ENCODE data around the gene OLFM2. TPM values are rescaled to one million over a fixed set of nuclear protein-coding genes. Genes with fewer than 3 reads are reported as not detected.

Gene OLFM2
- total and polyA plus RNA-seq, 4 donors, result 0.49 to 28.9 (median 2.3) TPM

DNA sequence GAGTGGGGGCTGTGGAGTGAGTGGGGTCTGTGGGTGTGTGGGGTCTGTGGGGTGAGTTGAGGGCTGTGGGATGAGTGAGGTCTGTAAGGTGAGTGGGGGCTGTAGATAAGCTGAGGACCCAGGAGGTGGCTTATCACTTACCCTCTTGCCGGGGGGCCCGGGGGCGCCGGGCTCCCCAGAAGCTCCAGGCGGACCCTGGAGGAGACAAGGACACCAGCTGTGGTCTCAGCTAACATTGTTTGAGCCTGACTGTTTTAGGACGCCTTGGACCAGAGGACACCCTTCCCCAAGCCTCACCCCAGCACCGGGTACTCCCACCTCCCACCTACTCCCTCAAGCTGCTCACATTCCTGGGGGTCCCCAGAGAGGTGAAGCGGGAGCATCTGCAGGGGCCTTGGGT, 34.2 kb upstream of the OLFM2 start (continued):
- TF ChIP-seq, protein P1, sequence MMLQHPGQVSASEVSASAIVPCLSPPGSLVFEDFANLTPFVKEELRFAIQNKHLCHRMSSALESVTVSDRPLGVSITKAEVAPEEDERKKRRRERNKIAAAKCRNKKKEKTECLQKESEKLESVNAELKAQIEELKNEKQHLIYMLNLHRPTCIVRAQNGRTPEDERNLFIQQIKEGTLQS (IDR thresholded peaks at IDR 0.05), result no peak

DNA sequence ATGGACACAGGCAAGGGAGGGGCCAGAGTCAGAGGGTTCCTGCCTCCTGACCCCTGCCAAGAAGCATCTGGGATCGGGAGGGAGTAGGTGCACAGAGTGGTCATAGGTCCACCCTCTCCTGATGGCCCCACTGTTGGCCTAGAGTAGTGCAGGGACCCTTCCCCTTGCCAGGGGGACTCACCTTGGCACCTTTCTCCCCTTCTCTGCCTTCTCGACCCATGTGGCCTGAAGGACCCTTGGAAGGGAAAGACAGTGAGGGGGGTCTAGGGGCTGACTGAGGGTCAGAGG, 33.3 kb upstream of the OLFM2 start:
- H3K4me3 ChIP-seq (ENCODE audit: low read depth in 1 of 3, low read length in 3 of 3), result no peak overlapping the region
- no peak overlapping the region for H3K9ac ChIP-seq (ENCODE audit: low read depth in 1 of 2, low read length in 2 of 2)
- H3K27me3 ChIP-seq (ENCODE audit: control insufficient read depth in 4 of 4, insufficient read depth in 4 of 4, low read length in 3 of 4), result no peaks in the 10 kb centered on the region
- H3K9me3 ChIP-seq (ENCODE audit: control insufficient read depth in 4 of 4, low read length in 3 of 4), result no peaks in the 10 kb centered on the region
- no peak overlapping the region for H3K27ac ChIP-seq (ENCODE audit: low read depth in 1 of 2, low read length in 2 of 2)
- WGBS, result 90% methylated on average over 2 of the region's 2 CpGs
- peaks cover 0 to 3% (median 0%) of the 10 kb centered on the region in 4 donors for H3K4me1 ChIP-seq (ENCODE audit: control insufficient read depth in 4 of 4, insufficient read depth in 4 of 4, low read length in 3 of 4)
- H3K36me3 ChIP-seq (ENCODE audit: control insufficient read depth in 4 of 4, insufficient read depth in 3 of 4, low read depth in 1 of 4, low read length in 3 of 4), result peaks cover 0 to 7% (median 0%) of the 10 kb centered on the region in 4 donors
- no peak for DNase-seq (ENCODE audit: low spot score)
- TF ChIP-seq HNF4G (IDR thresholded peaks at IDR 0.05), result no peak
- TF ChIP-seq YY1 (IDR thresholded peaks at IDR 0.05), result no peak
- TF ChIP-seq, protein P2, sequence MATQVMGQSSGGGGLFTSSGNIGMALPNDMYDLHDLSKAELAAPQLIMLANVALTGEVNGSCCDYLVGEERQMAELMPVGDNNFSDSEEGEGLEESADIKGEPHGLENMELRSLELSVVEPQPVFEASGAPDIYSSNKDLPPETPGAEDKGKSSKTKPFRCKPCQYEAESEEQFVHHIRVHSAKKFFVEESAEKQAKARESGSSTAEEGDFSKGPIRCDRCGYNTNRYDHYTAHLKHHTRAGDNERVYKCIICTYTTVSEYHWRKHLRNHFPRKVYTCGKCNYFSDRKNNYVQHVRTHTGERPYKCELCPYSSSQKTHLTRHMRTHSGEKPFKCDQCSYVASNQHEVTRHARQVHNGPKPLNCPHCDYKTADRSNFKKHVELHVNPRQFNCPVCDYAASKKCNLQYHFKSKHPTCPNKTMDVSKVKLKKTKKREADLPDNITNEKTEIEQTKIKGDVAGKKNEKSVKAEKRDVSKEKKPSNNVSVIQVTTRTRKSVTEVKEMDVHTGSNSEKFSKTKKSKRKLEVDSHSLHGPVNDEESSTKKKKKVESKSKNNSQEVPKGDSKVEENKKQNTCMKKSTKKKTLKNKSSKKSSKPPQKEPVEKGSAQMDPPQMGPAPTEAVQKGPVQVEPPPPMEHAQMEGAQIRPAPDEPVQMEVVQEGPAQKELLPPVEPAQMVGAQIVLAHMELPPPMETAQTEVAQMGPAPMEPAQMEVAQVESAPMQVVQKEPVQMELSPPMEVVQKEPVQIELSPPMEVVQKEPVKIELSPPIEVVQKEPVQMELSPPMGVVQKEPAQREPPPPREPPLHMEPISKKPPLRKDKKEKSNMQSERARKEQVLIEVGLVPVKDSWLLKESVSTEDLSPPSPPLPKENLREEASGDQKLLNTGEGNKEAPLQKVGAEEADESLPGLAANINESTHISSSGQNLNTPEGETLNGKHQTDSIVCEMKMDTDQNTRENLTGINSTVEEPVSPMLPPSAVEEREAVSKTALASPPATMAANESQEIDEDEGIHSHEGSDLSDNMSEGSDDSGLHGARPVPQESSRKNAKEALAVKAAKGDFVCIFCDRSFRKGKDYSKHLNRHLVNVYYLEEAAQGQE (IDR thresholded peaks at IDR 0.05), result no peak
- no peak for TF ChIP-seq FOXA1 (IDR thresholded peaks at IDR 0.05)
- TF ChIP-seq, protein P3, sequence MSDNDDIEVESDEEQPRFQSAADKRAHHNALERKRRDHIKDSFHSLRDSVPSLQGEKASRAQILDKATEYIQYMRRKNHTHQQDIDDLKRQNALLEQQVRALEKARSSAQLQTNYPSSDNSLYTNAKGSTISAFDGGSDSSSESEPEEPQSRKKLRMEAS (IDR thresholded peaks at IDR 0.05), result no peak
- TF ChIP-seq GABPA (IDR thresholded peaks at IDR 0.05 in 1 of 2, conservative IDR thresholded peaks at IDR 0.05 in 1 of 2), result no peak
- no peak for TF ChIP-seq TAF1 (conservative IDR thresholded peaks at IDR 0.05)
- no peak for TF ChIP-seq SP1 (IDR thresholded peaks at IDR 0.05)
- TF ChIP-seq NR2F2 (IDR thresholded peaks at IDR 0.05), result no peak
- TF ChIP-seq RAD21 (IDR thresholded peaks at IDR 0.05), result no peak
- no peak for TF ChIP-seq HNF4A (conservative IDR thresholded peaks at IDR 0.05)
- TF ChIP-seq EGR1 (IDR thresholded peaks at IDR 0.05; ENCODE audit: low read depth in 2 of 2), result no peak
- TF ChIP-seq, protein P1 (IDR thresholded peaks at IDR 0.05), result no peak
- TF ChIP-seq, protein P4, sequence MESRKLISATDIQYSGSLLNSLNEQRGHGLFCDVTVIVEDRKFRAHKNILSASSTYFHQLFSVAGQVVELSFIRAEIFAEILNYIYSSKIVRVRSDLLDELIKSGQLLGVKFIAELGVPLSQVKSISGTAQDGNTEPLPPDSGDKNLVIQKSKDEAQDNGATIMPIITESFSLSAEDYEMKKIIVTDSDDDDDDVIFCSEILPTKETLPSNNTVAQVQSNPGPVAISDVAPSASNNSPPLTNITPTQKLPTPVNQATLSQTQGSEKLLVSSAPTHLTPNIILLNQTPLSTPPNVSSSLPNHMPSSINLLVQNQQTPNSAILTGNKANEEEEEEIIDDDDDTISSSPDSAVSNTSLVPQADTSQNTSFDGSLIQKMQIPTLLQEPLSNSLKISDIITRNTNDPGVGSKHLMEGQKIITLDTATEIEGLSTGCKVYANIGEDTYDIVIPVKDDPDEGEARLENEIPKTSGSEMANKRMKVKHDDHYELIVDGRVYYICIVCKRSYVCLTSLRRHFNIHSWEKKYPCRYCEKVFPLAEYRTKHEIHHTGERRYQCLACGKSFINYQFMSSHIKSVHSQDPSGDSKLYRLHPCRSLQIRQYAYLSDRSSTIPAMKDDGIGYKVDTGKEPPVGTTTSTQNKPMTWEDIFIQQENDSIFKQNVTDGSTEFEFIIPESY (IDR thresholded peaks at IDR 0.05), result no peak
- TF ChIP-seq JUND (IDR thresholded peaks at IDR 0.05), result no peak
- TF ChIP-seq RXRA (IDR thresholded peaks at IDR 0.05), result no peak
- TF ChIP-seq, protein P5, sequence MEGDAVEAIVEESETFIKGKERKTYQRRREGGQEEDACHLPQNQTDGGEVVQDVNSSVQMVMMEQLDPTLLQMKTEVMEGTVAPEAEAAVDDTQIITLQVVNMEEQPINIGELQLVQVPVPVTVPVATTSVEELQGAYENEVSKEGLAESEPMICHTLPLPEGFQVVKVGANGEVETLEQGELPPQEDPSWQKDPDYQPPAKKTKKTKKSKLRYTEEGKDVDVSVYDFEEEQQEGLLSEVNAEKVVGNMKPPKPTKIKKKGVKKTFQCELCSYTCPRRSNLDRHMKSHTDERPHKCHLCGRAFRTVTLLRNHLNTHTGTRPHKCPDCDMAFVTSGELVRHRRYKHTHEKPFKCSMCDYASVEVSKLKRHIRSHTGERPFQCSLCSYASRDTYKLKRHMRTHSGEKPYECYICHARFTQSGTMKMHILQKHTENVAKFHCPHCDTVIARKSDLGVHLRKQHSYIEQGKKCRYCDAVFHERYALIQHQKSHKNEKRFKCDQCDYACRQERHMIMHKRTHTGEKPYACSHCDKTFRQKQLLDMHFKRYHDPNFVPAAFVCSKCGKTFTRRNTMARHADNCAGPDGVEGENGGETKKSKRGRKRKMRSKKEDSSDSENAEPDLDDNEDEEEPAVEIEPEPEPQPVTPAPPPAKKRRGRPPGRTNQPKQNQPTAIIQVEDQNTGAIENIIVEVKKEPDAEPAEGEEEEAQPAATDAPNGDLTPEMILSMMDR (IDR thresholded peaks at IDR 0.05; ENCODE audit: low read depth, low read length, missing input control), result no peak
- TF ChIP-seq FOXA2 (IDR thresholded peaks at IDR 0.05), result no peak
